Hair follicular keratinocyte (primary cell): ENCODE results near the gene GGTLC3. TPM values are rescaled to one million over a fixed set of nuclear protein-coding genes. Genes with fewer than 3 reads are reported as not detected.

Source experiments
- total RNA-seq: library from RNA; depleted of rRNA; stranded (reverse); fragments of >200 nt; gene quantifications from 2 replicates; pipeline ENCODE4 v1.2.3, GENCODE V29; 2015

GGTLC3 gene
- total RNA-seq: not detected in 2 replicates

GRCh38 chr22:18518061-18518460 is at the start of gene GGTLC3:
Gene GGTLC3, minus strand, starts transcription at chr22:18518161. Its CDS starts 264 bp downstream, at chr22:18517897.

GRCh38 chr22:18527752-18528596 is 10.0 kb upstream of the GGTLC3 start, which contains the start of gene TMEM191B:
Gene TMEM191B, plus strand, starts transcription at chr22:18527802. Its CDS starts 179 bp downstream, at chr22:18527981.

Other genes with a start within 250 kb of the GGTLC3 start
- not detected in 2 replicates for gene TMEM191B, start 9.6 kb upstream of the GGTLC3 start, total RNA-seq
- gene RIMBP3, start 93.8 kb upstream of the GGTLC3 start, total RNA-seq: not detected in 2 replicates